Measurements from ENCODE around the gene RSRP1. TPM values are rescaled to one million over a fixed set of nuclear protein-coding genes. Genes with fewer than 3 reads are reported as not detected.

The RSRP1 gene
- total and polyA plus RNA-seq, 2 experiments from 2014 or later, result 153 to 160 TPM

Other genes starting within 250 kb of the RSRP1 start
- gene SYF2, start 15.0 kb downstream of the RSRP1 start, total RNA-seq, result 53.6 and 66.3 TPM in 2 replicates
- 34.2 and 49.2 TPM in 2 replicates for gene SYF2, start 15.0 kb downstream of the RSRP1 start, polyA plus RNA-seq
- not detected in 2 replicates for gene RHD, start 25.1 kb upstream of the RSRP1 start, total RNA-seq
- gene RHD, start 25.1 kb upstream of the RSRP1 start, polyA plus RNA-seq, result 0.12 and 0.19 TPM in 2 replicates
- gene TMEM50A, start 90.9 kb upstream of the RSRP1 start, total RNA-seq, result 98.2 and 99.1 TPM in 2 replicates
- gene TMEM50A, start 90.9 kb upstream of the RSRP1 start, polyA plus RNA-seq, result 136 and 151 TPM in 2 replicates
- gene RHCE, start 173.4 kb upstream of the RSRP1 start, total RNA-seq, result 1.4 and 8.8 TPM in 2 replicates
- 0.27 and 0.80 TPM in 2 replicates for gene RHCE, start 173.4 kb upstream of the RSRP1 start, polyA plus RNA-seq
- gene MACO1, start 183.4 kb upstream of the RSRP1 start, total RNA-seq, result 27.0 and 27.2 TPM in 2 replicates
- gene MACO1, start 183.4 kb upstream of the RSRP1 start, polyA plus RNA-seq, result 14.1 and 14.3 TPM in 2 replicates

Data from hepatocyte (in vitro differentiated cells).